ENCODE results near the gene PIP5KL1.

The PIP5KL1 gene

DNA sequence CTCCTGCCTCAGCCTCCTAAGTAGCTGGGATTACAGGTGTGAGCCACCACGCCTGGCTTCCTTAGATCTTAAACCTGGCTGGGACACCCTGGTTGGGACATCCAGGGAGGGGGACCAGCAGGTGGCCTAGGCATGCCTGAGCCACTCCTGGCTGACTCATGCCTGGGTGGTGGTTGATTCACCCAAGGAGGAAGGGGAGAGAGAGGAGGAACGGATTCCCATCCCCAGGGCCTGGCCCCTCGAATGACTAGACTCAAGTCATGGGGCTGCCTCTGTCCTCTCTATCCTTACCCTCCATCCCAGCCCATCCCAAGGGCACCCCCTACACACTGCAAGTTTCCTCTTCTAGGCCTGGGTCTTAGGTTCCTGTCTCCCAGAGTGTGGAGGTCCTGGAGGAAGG is 37.5 kb upstream of the PIP5KL1 start:
- DNase-seq (ENCODE audit: low spot score) = no peak

DNA sequence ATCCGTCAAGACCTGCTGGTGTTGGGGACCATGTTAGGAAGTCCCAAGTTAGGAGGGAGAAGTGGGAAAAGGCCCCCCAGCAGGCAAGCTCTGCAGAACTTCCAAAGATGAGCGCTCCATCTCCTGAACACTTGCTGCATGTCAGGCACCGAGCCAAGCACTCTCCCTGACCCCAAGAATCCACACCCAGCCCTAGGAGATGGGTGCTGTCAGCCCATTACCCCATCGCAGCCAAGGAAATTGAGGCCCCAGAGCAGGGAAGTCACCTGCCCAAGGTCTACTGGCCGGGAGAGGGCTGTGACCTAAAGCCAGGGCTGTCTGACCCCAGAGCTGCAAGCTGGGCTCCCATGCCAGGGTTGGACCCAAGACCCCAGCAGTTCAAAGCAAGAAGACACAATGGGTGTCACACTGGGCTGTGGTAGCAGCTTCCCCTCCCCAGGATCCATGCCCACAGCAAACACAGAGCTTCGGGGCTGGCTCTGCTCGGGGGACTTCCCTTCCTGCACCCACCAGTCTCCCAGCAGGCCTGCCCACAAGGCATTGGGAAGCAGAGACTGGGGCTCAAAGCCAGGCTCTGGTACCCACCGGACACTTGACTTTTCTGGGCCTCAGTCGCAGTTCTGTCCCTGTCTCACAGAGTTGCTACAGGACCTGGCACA is 36.7 kb upstream of the PIP5KL1 start:
- DNase-seq (ENCODE audit: low spot score) = no peak

DNA sequence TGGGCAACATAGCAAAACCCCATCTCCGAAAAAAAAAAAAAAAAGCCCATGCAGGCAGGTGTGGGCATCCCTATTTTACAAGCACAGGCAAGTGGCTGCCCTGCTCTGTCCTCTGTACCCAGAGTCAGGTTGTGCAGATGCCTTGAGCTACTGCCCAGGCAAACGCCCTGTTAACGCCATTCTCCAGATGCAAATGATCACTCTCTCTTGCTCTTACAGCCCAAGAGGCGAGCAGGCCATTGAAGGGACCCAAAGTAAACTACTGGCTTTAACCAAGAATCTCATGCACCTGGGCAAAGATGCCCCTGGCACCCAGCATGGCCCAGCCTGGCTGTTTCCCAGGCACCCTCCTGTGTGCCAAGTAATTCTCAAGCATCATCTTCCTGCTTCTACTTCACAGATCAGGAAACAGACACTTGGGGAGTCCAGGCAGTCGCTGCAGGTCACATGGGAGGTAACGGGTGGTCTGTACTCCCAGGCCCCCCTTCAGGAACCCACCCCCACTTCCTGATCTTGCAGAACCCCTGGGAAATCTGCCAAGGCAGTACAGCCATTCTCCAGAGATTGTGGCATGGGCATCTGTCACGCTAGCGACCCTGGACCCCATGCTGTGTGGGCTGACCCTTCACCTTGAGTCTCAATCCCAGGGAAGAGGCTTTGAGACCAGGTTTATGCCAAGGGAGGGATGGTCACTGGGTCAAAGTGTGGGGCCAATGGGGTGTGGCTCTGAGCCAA is 36.0 kb upstream of the PIP5KL1 start:
- DNase-seq (ENCODE audit: low spot score) = no peak

DNA sequence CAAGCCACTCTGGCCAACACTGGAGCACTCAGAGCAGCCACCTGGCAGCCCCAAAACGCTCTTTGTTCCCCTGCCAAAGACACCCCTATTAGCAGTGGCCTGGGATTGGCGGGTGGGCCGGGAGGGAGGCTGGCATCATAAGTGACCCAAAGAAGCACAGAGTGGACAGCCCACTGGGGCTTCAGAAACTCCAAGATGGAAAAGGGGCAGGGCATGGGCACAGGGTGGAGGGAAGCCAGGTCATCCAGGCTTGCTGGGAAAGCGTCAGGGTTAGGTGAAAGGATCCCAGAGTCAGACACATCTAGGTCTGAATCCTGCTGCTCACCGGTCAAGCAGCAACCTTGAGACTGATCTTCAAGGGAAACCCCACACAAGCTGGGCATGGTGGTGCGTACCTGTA is 35.4 kb upstream of the PIP5KL1 start:
- no peak for DNase-seq (ENCODE audit: low spot score)

DNA sequence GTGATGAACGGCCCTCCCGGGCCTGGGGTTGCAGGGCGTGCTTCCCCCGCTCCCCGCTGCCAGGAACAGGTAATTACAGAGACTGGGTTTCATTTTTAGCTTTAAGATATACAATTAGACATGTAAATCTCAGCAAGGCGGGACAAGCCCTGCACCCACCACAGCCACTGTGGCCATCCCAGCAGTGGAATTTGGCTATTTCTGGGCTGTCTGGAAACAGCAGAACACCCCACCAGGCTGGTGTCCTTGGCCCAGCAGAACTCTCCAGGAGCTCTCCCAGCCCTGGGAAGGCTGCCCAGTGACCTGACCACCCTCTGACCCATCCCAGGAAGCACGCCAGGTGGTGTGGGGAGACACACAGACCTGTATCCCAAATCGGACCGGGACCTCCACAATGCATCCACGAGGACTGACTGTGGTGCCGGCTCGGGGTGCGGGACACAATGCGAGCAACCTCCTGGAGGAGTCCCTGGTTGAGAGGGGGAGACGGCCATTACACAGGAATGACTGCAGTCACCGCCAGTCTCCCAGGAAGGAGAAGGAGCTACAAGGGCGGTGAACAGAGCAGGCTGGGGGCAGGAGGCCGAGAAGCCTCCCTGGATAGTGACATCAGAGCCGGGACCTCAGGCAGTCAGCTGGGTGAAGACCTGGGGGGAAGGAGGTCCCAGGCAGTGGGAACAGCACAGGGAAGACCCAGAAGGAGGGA is 32.9 kb upstream of the PIP5KL1 start:
- no peak for DNase-seq (ENCODE audit: low spot score)

DNA sequence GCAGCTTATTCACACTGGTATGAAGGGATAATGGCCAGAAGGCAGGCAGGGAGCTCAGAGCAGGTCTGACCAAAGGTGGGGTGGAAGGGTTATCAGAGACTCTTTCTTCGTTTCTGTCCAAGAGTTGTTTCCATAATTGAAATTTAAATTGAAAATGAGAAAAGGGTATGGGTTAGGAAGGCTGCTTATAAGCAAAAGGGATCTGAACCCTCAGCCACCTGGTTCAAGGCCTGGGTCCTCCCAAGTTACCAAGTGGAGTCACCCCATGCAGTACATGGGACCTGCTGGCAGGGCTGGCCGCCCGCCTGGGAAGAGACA is 32.4 kb upstream of the PIP5KL1 start:
- no peak for DNase-seq (ENCODE audit: low spot score)

DNA sequence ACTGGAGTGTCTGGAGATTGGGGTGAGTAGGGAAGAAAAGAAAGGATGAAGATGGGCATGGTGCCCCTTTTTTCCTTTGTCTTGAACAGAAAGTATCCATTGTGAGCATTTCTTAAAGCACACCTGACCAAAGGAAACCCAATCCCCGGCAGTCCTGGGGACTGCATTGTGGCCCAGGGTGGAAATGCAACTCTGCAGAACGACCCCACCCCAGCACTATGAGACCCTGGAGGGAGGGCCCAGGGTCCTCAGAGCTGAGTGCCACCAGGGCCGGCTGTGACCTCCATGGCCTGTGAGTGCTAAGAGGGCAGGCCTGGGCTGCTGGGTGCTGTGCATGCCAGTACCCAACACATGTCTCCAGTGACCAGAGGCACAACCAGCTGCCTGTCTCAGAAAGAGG is 31.7 kb upstream of the PIP5KL1 start:
- DNase-seq (ENCODE audit: low spot score) = no peak

DNA sequence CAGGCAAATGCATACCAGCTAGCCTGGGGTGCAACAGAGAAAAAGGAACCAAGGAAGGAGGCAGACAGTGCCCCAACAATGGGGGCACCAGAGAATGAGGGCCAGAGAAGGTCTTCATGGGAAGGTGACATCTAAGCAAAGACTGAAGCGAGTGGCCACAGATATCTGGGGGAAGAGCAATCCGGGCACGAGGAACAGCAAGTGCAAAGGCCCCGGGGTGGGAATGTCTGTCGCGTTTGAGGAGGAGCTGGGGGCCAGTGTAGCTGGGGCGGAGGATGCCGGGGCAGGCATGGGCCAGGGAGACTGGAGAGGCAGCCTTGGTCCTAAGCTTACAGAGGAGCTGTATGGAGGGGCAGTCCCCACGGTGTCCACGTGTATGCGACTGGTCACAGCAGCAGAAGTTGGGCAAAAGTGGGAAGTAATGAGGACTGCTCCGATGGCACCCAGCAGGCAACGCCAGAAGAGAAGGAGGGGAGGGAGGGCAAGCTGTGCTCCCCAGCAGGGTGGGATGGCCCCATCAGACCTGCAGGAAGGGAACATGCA is 31.1 kb upstream of the PIP5KL1 start:
- no peak for DNase-seq (ENCODE audit: low spot score)

DNA sequence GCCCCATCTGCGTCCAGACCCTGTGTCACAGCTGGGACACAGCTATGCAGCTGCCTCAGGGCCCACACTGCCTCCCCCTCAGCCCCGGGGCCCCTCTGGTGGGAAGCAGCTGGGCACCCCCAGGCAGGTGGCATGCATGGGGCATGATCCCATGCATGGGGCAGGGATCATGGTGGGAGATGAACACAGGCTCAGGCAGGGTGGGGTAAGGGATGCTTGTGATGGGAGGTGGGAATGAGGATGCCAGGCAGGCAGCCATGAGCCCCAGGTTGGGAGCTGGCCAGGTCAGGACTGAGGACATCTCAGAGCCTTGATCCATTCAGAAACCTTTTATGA is 30.5 kb upstream of the PIP5KL1 start:
- DNase-seq (ENCODE audit: low spot score) = no peak

DNA sequence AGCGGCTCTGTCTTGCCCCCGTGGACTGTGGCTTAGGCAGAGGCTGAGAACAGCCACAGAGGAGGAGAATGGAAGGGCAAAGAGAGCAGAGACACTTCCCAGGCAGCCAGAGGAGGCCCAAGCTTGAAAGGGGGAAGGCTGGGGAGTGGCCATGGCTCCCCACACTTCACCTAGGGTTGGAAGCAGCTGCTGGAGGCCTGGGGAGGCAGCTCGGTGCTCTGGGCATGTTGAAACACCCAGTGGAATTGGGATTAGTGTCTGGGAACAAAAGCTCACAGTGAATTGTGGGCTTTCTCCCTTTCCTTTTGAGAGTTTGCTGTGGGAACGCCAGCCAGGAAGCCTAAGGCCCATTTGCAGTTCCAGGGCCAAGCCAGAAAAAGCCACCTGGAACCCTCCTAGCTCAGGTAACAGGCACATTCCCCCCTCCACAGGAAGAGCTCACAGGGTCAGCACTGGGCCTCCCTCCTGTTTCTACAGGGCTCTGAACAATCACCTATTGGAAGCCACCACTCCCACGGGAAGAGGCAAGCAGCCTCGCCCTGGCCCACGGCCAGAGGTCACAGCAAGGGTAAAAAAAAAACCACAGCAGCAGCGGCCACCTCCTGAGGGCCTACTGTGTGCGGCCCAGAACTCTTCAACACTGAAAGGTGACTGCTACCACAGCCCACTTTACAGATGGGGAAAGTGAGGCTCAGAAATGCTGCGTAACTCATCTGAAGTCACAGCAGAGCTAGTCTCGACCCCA is 30.0 kb upstream of the PIP5KL1 start:
- no peak for DNase-seq (ENCODE audit: low spot score)

DNA sequence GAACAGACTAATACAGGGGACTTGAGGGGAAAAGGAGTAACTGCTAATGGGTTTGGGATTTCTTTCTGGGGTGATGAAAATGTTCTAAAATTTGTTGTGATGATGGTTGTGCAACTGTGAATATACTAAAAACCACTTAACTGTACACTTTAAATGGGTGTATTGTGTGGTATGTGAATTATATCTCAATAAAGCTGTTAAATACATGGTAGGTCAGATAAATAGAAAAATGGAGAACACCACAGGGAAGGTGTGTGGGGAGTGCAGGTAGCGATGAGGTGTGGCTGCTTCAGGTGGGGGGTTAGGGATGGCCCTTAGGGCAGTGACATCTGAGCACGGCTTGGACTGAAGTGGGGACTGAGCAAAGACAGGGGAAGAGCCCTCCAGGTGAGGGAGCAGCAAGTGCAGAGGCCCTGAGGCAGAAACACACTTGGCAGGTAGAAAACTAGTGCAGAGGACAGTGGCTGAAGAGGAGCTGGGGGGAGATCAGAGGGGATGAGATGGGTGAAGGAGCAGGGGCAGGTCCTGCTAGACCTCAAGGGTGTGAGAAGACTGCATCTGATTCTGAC is 29.3 kb upstream of the PIP5KL1 start:
- DNase-seq (ENCODE audit: low spot score) = no peak

DNA sequence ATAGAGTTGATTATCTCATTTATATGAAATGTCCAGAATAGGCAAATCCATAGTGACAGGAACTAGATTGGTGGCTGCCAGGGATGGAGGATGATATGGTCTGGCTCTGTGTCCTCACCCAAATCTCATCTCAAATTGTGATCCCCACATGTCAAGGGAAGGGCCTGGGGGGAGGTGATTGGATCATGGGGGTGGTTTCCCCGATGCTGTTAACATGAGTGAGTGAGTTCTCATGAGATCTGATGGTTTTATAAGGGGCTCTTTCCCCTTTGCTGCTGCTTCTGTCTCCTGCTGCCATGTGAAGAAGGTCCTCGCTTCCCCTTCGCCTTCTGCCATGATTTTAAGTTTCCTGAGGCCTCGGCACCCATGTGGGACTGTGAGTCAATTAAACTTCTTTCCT is 28.8 kb upstream of the PIP5KL1 start:
- no peak for DNase-seq (ENCODE audit: low spot score)

DNA sequence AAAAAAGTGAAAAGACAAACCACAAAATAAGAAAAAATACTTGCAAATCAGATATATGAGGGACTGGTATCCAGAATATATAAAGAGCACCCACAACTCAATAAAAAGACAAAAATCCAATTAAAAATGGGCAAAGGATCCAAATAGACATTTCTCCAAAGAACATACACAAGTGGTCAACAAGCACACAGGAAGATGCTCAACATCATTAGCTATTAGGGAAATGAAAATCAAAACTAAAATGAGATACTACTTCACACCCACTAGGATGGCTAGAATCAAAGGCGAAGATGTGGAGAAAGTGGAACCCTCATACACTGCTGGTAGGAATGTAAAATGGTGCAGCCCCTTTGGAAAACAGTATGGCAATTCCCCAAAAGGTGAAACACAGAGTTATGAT is 28.2 kb upstream of the PIP5KL1 start:
- no peak for DNase-seq (ENCODE audit: low spot score)

DNA sequence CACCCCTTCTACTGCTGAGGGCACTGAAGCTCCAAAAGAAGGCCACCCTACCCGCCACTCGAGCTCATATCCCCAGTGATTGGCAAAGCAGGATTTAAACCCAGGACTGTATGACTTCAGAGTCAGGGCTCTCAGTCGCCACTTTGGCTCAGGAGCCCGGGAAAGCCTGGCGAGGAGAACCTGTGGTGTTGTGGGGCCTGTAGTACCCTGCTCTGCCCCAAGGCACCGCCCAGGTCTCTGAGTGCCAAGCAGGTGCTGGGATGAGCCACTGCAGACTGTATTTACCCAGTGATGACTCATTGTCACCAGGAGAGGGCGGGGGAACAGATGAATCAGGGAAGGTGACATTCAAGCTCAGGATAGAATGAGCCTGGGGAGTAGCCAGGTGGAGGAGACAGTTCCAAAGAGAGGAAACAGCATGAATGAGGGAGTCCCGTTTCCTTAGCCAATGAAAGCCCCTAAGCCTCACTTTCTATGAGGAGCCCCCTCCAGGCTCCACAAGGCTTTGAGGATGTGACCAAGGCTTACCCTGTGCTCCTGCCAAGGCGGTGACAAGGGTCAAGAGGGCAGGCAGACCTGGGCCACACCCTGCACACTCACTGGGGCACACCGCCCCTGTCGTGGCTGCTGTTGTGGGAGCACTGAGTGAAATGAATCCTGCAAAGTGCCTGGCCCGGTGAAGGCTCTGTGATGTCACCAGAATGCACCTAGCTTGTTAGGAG is 24.9 kb upstream of the PIP5KL1 start:
- peak; percentile 90 for DNase-seq (ENCODE audit: low spot score)

DNA sequence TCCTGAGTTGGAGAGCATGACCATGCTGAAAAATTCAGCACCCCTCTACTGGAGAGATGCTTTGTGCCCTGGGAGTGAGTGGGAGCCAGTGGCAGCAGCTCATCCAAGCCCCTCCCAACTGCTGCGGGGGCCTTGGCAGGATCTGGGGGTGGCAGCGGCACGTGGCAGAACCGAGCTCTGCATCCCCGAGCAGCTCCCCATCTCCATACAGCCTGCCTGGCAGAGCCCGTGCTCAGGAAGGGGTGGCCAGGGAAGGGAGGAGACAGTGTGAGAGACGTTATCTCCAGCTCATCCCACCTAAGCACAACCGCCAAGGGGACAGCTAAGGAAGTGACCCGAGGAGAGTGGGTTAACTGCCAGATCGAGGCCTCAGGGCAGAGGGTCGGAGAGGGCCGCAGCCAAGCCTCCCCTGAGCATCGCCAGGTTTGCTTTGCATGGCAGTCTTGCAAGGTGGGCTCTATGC is 24.3 kb upstream of the PIP5KL1 start:
- no peak for DNase-seq (ENCODE audit: low spot score)

DNA sequence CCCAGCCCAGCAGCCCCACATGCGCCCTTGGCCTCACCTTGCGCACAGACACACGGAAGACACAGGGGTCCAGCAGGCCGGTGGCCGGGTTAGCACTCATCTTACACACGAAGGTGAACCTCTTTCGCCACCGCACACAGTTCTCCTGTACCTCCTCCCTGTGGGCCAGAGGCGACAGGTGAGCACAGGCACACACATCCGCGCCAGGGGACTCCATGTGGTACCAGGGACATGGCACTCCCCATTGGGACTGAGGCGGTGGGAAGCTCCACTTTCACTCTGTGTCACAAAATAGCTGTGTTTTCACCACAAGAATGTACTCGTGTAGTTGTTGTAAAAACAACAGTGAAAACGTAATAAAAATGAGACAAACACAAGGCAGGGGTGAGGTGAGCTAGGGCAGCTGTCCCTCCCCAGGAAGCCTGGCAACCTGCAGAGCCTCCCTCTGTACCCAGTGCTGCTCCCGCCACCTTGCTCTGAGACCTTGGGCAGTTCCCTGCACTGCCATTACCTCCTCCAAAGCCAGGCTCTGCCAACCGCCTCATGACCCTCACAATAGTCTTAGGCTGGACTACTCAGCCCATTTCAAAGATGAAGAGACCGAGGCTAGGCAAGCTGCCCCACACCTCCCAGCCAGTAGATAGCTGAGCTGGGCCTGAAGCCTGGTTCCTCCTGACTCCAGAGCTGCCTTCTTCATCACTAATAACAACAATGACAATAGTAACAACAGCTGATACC is 23.4 kb upstream of the PIP5KL1 start:
- no peak for DNase-seq (ENCODE audit: low spot score)

DNA sequence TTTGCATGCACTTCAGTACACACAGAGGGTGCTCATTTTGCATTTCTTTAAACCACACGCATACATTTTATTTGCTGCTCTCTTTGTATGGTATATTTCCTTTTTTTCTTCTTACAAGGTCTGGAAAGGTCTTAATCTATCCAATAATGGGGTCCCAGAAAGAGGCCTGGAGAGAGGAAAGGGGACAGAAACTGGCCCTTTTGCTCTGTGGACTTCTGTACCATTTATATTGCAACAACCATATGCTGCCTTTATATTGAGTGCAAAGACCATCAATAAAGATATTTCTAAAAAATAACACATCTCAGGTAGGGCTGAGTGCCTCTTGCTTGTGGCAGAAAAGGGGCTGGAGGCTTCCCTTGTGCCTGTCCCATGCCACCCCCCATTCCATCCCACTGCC is 22.6 kb upstream of the PIP5KL1 start:
- no peak for DNase-seq (ENCODE audit: low spot score)

DNA sequence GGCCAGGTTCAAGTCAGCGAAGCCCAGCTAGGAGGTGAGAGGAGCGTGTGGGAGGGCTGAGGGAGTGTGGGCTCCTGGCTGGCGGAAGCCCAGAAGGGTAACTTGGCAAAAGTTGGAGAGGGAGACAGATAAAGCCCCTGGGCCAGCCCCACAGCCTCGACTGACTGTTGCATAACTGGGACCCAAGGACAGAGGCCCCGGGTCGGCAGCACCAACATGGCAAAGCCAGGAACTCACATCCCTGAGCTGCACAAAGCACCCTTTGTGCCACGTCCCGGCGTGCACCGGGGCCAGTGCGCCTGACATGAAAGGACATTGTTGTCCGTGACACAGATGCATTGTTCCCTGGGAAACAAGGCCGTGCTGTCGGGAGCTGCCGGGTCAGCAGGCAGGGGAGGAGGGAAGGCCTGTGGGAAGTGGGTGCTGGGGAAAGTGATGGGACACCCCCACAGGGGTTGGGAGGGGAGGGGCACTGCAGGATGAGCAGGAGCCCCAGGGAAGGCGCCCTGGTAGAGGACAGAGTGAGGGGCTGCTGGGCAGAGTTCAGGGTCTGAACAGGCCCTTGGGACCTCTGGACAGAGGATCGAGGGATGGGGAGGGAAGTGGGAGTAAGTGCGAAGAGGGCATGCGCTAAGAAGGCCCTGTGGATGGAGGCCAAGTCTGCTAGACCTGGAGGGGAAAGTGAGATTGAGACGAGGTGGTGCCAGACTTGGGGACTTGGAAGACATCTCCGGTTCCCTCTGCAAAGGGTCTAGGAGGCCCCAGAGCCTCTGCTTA is 20.1 kb upstream of the PIP5KL1 start:
- DNase-seq (ENCODE audit: low spot score) = no peak

DNA sequence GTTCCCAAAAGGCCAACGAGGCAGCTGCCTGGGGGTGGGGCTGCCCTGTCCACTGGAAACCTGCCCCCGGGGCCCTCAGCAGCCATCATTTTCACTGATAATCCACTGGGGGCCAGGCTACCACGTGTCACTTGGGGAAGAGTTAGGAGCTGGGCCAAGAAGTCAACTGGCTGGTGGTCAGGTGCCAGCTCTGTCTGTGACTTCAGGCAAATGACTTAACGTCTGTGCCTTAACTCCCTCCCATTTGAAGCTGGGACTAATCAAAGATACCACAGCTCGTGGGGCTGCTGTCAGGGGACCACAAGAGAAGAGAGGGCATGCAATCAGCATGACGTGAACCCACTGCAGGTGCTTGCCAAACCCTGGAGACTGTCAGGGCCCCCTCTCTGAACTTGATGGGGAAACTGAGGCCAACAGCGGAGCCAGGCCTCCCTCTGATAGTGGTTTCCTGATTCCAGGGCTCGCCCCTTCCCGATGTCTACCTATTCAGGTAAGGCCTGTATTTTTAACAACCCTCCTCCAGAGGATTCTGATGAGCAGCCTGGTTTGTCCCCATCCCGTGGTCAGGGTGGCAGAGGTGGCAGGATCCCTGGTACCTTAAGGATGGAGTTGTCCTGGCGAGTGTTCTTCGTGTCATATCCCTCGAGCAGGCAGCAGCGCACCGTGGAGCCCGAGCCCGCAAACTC is 19.4 kb upstream of the PIP5KL1 start:
- DNase-seq (ENCODE audit: low spot score) = no peak
